Measurements from ENCODE around the gene C16orf86. TPM values are rescaled to one million over a fixed set of nuclear protein-coding genes. Genes with fewer than 3 reads are reported as not detected.

The C16orf86 gene
- total RNA-seq, 1 experiment from 2014 or later: 0.79 TPM

- no peaks in the 10 kb centered on the region for H3K9me3 ChIP-seq (ENCODE audit: control insufficient read depth in 1 of 2, insufficient read depth in 1 of 2, low read depth in 1 of 2, low read length in 2 of 2)
- intact Hi-C loops (cut with micrococcal nuclease): loop anchor here (10.0 kb wide), 1 partner anchor 711 kb away; no protein-coding TSS in a partner anchor
- H4K20me1 ChIP-seq (ENCODE audit: insufficient read depth): no peaks in the 10 kb centered on the region
- CTCF ChIA-PET: interaction anchor here (1.3 kb wide), 1 partner anchor 119 kb away, joined by 7 read pairs; no protein-coding TSS in a partner anchor
- TSS peak; percentile 49 for BruUV-seq (replicated peaks)
- ATAC-seq: no peak
- H2AFZ ChIP-seq (ENCODE audit: low read depth, low read length, poor library complexity, severe bottlenecking): no peak overlapping the region
- peak overlapping the region; percentile 98 for H3K4me2 ChIP-seq (ENCODE audit: low read length)
- peak overlapping the region; percentile 63 to 71 for H3K4me3 ChIP-seq (replicated peaks in 1 of 2; ENCODE audit: low read depth in 1 of 2, low read length in 2 of 2)
- H3K79me2 ChIP-seq (ENCODE audit: insufficient read depth, low read length): peaks cover 5% of the 10 kb centered on the region; the same call in 1 of the 2 replicates
- peaks cover 9 to 44% of the 10 kb centered on the region in 2 experiments; a peak in 3 of 4 replicates for H3K4me1 ChIP-seq (ENCODE audit: control insufficient read depth in 1 of 2, insufficient read depth in 2 of 2, low read length in 2 of 2)
- TF ChIP-seq ZNF274 (IDR thresholded peaks at IDR 0.05; ENCODE audit: low read depth, low read length): no peak
- no peak for TF ChIP-seq EZH2phosphoT487 (IDR thresholded peaks at IDR 0.05; ENCODE audit: borderline replicate concordance)
- TF ChIP-seq ATF3 (IDR thresholded peaks at IDR 0.05): no peak
- no peaks in the 10 kb centered on the region for H3K36me3 ChIP-seq (ENCODE audit: control insufficient read depth in 1 of 2, insufficient read depth in 2 of 2, low read length in 2 of 2)
- no peaks in the 10 kb centered on the region for H3K9me2 ChIP-seq (ENCODE audit: insufficient read depth)
- peak overlapping the region; percentile 50; the same call in 1 of the 2 replicates for H3K27ac ChIP-seq (ENCODE audit: low read depth, low read length)
- peak overlapping the region; percentile 78 for H3K9ac ChIP-seq (ENCODE audit: low read length)
- H3K27me3 ChIP-seq (ENCODE audit: insufficient read depth, low read length): no peaks in the 10 kb centered on the region
- RAD21 ChIA-PET (ENCODE audit: low non-redundant PET in 1 of 2, low total read pairs in 2 of 2, uncharacterized antibody in 2 of 2, unreplicated experiment in 2 of 2): no interaction called here
- DNase-seq (ENCODE audit: low read depth, low spot score): no peak
- POLR2A ChIA-PET: no interaction called here
Measured at GRCh38 chr16:67665598-67665997, 1.0 kb upstream of the C16orf86 start.

GRCh38 chr16:67666032-67666551, 522 bp upstream of the C16orf86 start:
- TF ChIP-seq SIN3A (IDR thresholded peaks at IDR 0.05; ENCODE audit: low read depth) (no peak), POLR2AphosphoS5 (IDR thresholded peaks at IDR 0.05; ENCODE audit: low read depth, low read length) (peak; percentile 33; the same call in 1 of the 2 replicates)
- ATAC-seq: peak; percentile 45
- H4K20me1 ChIP-seq (ENCODE audit: insufficient read depth): no peaks in the 10 kb centered on the region
- no peak for DNase-seq (ENCODE audit: low read depth, low spot score)
- H3K79me2 ChIP-seq (ENCODE audit: insufficient read depth, low read length): peaks cover 5% of the 10 kb centered on the region; the same call in 1 of the 2 replicates
- peaks cover 9 to 41% of the 10 kb centered on the region in 2 experiments; a peak in 3 of 4 replicates for H3K4me1 ChIP-seq (ENCODE audit: control insufficient read depth in 1 of 2, insufficient read depth in 2 of 2, low read length in 2 of 2)
- H2AFZ ChIP-seq (ENCODE audit: low read depth, low read length, poor library complexity, severe bottlenecking): no peak overlapping the region
- H3K9ac ChIP-seq (ENCODE audit: low read length): peak overlapping the region; percentile 78
- ChIA-PET RAD21 (ENCODE audit: low non-redundant PET in 1 of 2, low total read pairs in 2 of 2, uncharacterized antibody in 2 of 2, unreplicated experiment in 2 of 2) (no interaction called here), CTCF (interaction anchor here (1.3 to 2.7 kb wide), 2 partner anchors 119 to 145 kb away, joined by 7 to 22 read pairs; no protein-coding TSS in a partner anchor), POLR2A (no interaction called here)
- intact Hi-C loops (cut with micrococcal nuclease): loop anchor here (1.0 to 10.0 kb wide), 2 partner anchors 104 to 711 kb away; partner anchors contain the start of gene CTCF
- BruUV-seq (replicated peaks): no TSS peak
- no peaks in the 10 kb centered on the region for H3K9me2 ChIP-seq (ENCODE audit: insufficient read depth)
- no peaks in the 10 kb centered on the region for H3K9me3 ChIP-seq (ENCODE audit: control insufficient read depth in 1 of 2, insufficient read depth in 1 of 2, low read depth in 1 of 2, low read length in 2 of 2)
- H3K4me3 ChIP-seq (replicated peaks in 1 of 2; ENCODE audit: low read depth in 1 of 2, low read length in 2 of 2): peak overlapping the region; percentile 63 to 71
- H3K27ac ChIP-seq (ENCODE audit: low read depth, low read length): peak overlapping the region; percentile 50; the same call in 1 of the 2 replicates
- H3K4me2 ChIP-seq (ENCODE audit: low read length): peak overlapping the region; percentile 98
- no peaks in the 10 kb centered on the region for H3K27me3 ChIP-seq (ENCODE audit: insufficient read depth, low read length)
- no peaks in the 10 kb centered on the region for H3K36me3 ChIP-seq (ENCODE audit: control insufficient read depth in 1 of 2, insufficient read depth in 2 of 2, low read length in 2 of 2)

Measured in HCT116 (cell line).